Psoas muscle (tissue), 8 donors: ENCODE data around the gene PVR. TPM values are rescaled to one million over a fixed set of nuclear protein-coding genes. Genes with fewer than 3 reads are reported as not detected.

Source experiments
- ATAC-seq, 4 donors: fragments of 200-7000 bp; cut with Tn5 transposase; one replicate each; pipeline ENCODE4 v1.9.1; 2020; ENCODE audit warnings: moderate library complexity in 3 of 4, mild to moderate bottlenecking in 2 of 4
- DNase-seq, 2 donors: peaks; one replicate each; pipeline ENCODE4 v3.0.0-alpha.2; 2020
- H3K27ac ChIP-seq: fragments of 200-600 bp; one replicate; pipeline ENCODE4 v1.8.0; 2022
- H3K27me3 ChIP-seq, 3 donors: fragments of 200-600 bp in 1 of 3; one replicate each; pipeline versions ENCODE4 v1.6.1 to v1.8.0; 2013 to 2022; ENCODE audit warnings: low read length in 2 of 3, mild to moderate bottlenecking in 2 of 3, moderate library complexity in 1 of 3; ENCODE audit not compliant: insufficient read depth in 3 of 3
- H3K36me3 ChIP-seq, 2 donors: fragments of 200-600 bp in 1 of 2; one replicate each; pipeline versions ENCODE4 v1.6.1 to v1.8.0; 2013 to 2022; ENCODE audit warnings: low read depth in 1 of 2, mild to moderate bottlenecking in 1 of 2, moderate library complexity in 1 of 2; ENCODE audit not compliant: insufficient read depth in 1 of 2
- H3K4me1 ChIP-seq: fragments of 200-600 bp; one replicate; pipeline ENCODE4 v1.8.0; 2022
- H3K4me3 ChIP-seq: fragments of 200-600 bp; one replicate; pipeline ENCODE4 v1.8.0; 2022; ENCODE audit warnings: mild to moderate bottlenecking
- H3K9me3 ChIP-seq: fragments of 200-600 bp; one replicate; pipeline ENCODE4 v1.8.0; 2022
- CTCF ChIP-seq: fragments of 200-600 bp; IDR thresholded peaks from one replicate; pipeline ENCODE4 v1.8.0; 2022; ENCODE audit warnings: antibody characterized with exemption
- whole genome bisulfite sequencing, 3 donors: extraction: QIAGEN DNeasy Blood & Tissue Kit; methylation state at CpG; one replicate each; pipeline versions ENCODE4 v1.1.6 to v1.1.7; 2013; 5-methylcytosine and 5-hydroxymethylcytosine counted together
- intact Hi-C, 2 donors: fragments of 100-400 bp; cut with DNase I; formaldehyde crosslinking; loops; one replicate each; pipeline versions ENCODE4 v1.11.0 to v1.14.2; 2022
- polyA plus RNA-seq, 3 donors: library from polyadenylated mRNA; stranded (reverse); fragments of 200-250 nt; gene quantifications; one replicate each; pipeline ENCODE4 v1.2.3, GENCODE V29; 2013
- total RNA-seq, 4 donors: library from RNA; stranded (reverse); fragmentation: NEBNext Ultra II Directional in 2 of 4; extraction: Animal tissue kit (Norgen Biotek cat#: 25700) in 2 of 4; gene quantifications; one replicate each; pipeline versions ENCODE4 v1.2.1 to v1.2.4, GENCODE V29; 2021 to 2023
- donor health status: healthy with polysubstance abuse.
- donor health status: DM: no; HTN: no; CAD: no; lungs with moderate emphysema.
- donor health status: Bipolar disorder and iron deficiency.
- donor health status: healthy.
- donor health status: DM: yes; HTN: yes; CAD: no.
- donor health status: DM: no; HTN: no; CAD: no.
- donor health status: DM: no; HTN: no; CAD: no.
- donor health status: DM: yes; HTN: yes; CAD: no.

PVR gene
- total and polyA plus RNA-seq, 7 donors: 21.0 to 117 (median 44.4) TPM

- Histone ChIP-seq H3K27ac (no peak overlapping the region), H3K4me1 (peaks cover 6% of the 10 kb centered on the region), H3K9me3 (no peaks in the 10 kb centered on the region), H3K27me3 (no peaks in the 10 kb centered on the region), H3K36me3 (no peaks in the 10 kb centered on the region), H3K4me3 (no peak overlapping the region)
- DNase-seq (no peak), ATAC-seq (no peak)
- TF ChIP-seq CTCF: no peak
- intact Hi-C loops: no loop called here
- WGBS, 3 donors: 51 to 69% (median 55%) methylated on average over 3 of the region's 3 CpGs
These were observed 7.9 kb upstream of the PVR start for GRCh38 chr19:44635581-44636438.

- H3K4me3 ChIP-seq: no peak overlapping the region
- H3K9me3 ChIP-seq: no peaks in the 10 kb centered on the region
- ATAC-seq (no peak), DNase-seq (no peak)
- WGBS, 3 donors: 62 to 80% (median 65%) methylated on average over 11 of the region's 11 CpGs
- H3K27me3 ChIP-seq: no peaks in the 10 kb centered on the region
- no peak for TF ChIP-seq CTCF
- H3K27ac ChIP-seq: no peak overlapping the region
- intact Hi-C loops: no loop called here
- no peaks in the 10 kb centered on the region for H3K36me3 ChIP-seq
- peaks cover 15% of the 10 kb centered on the region for H3K4me1 ChIP-seq
These were observed 7.0 kb upstream of the PVR start for GRCh38 chr19:44636439-44637389.

GRCh38 chr19:44637390-44637764, 6.3 kb upstream of the PVR start:
- Histone ChIP-seq H3K4me1 (peaks cover 17% of the 10 kb centered on the region), H3K36me3 (no peaks in the 10 kb centered on the region), H3K27ac (no peak overlapping the region), H3K9me3 (no peaks in the 10 kb centered on the region), H3K27me3 (no peaks in the 10 kb centered on the region), H3K4me3 (no peak overlapping the region)
- intact Hi-C loops: no loop called here
- TF ChIP-seq CTCF: no peak
- DNase-seq: no peak
- ATAC-seq: no peak
- 66 to 88% (median 86%) methylated on average over 5 of the region's 5 CpGs for WGBS, 3 donors

- 23 to 38% (median 24%) methylated on average over 3 of the region's 3 CpGs for WGBS, 3 donors
- intact Hi-C loops: loop anchor here in 1 of 2 donors (5.0 kb wide), 1 partner anchor 53 kb away; no protein-coding TSS in a partner anchor
- Histone ChIP-seq H3K9me3 (no peaks in the 10 kb centered on the region), H3K4me3 (no peak overlapping the region), H3K4me1 (peaks cover 18% of the 10 kb centered on the region), H3K36me3 (no peaks in the 10 kb centered on the region), H3K27me3 (no peaks in the 10 kb centered on the region), H3K27ac (peak overlapping the region; percentile 28)
- DNase-seq (no peak), ATAC-seq (peak; percentile 35 to 59 (median 50))
- TF ChIP-seq CTCF: no peak
These were observed 3.2 kb upstream of the PVR start for GRCh38 chr19:44640518-44640917.
